ENCODE results near the gene ZNF576.
"Not testable (repeated sequence)": the region's sequence is repeated elsewhere in the genome, so short reads cannot be mapped to it uniquely, and the experiment has no call there.

ZNF576 gene

GRCh38 chr19:43649514-43649913, 53.1 kb downstream of the ZNF576 start:
- DNase-seq (ENCODE audit: low read depth in 4 of 4, low spot score in 1 of 4), result no peak

DNA sequence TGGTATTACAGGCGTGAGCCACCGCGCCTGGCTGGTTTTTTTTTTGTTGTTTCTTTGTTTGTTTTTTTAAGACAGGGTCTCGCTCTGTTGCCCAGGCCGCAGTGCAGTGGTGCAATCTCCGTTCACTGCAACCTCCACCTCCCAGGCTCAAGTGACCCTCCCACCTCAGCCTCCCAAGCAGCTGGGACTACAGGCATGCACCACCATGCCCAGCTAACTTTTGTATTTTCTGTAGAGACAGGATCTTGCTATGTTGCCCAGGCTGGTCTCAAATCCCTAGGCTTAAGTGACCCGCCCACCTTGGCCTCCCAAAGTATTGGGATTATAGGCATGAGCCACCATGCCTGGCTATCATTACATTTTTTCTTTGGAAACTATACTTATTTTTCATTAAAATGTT, 53.9 kb downstream of the ZNF576 start:
- DNase-seq (ENCODE audit: low read depth in 4 of 4, low spot score in 1 of 4), result not testable (repeated sequence)
